Stimulated activated naive B cell treated with anti-CD40 and anti-IgM and Interleukin-4, amounts not matched to agents 10 μg/mL and 1 μg/mL and 100 μg/mL, for 72 hours (primary cell): ENCODE measurements around the gene GPATCH4.
"Not testable (repeated sequence)": the region's sequence is repeated elsewhere in the genome, so short reads cannot be mapped to it uniquely, and the experiment has no call there.

Experiments
- ATAC-seq, 2 donors: fragments of 150-1000 bp; cut with Tn5 transposase; replicated peaks; 2 replicates each; pipeline ENCODE4 v1.10.0; 2021; ENCODE audit warnings: moderate library complexity in 1 of 2
- DNase-seq: peaks from one replicate; pipeline ENCODE4 v3.0.0; 2021
- H3K27ac Mint-ChIP-seq: one replicate; pipeline ENCODE4 v1.8.0; 2022; ENCODE audit warnings: mild to moderate bottlenecking, mixed read lengths
- H3K27me3 Mint-ChIP-seq, 2 donors: one replicate each; pipeline ENCODE4 v1.8.0; 2022; ENCODE audit warnings: mixed read lengths in 2 of 2
- H3K36me3 Mint-ChIP-seq, 2 donors: one replicate each; pipeline ENCODE4 v1.8.0; 2022; ENCODE audit warnings: mixed read lengths in 2 of 2, mild to moderate bottlenecking in 1 of 2
- H3K4me1 Mint-ChIP-seq, 2 donors: one replicate each; pipeline ENCODE4 v1.8.0; 2022; ENCODE audit warnings: mixed read lengths in 2 of 2, mild to moderate bottlenecking in 1 of 2
- H3K4me3 Mint-ChIP-seq, 2 donors: one replicate each; pipeline ENCODE4 v1.8.0; 2022; ENCODE audit warnings: mild to moderate bottlenecking in 2 of 2, mixed read lengths in 2 of 2, moderate library complexity in 1 of 2
- H3K9me3 Mint-ChIP-seq, 2 donors: one replicate each; pipeline ENCODE4 v1.8.0; 2022; ENCODE audit warnings: mixed read lengths in 2 of 2, mild to moderate bottlenecking in 1 of 2

GPATCH4 gene

GRCh38 chr1:156619582-156619955, 18.3 kb upstream of the GPATCH4 start:
- no peak for ATAC-seq
- no peaks in the 10 kb centered on the region for H3K9me3 Mint-ChIP-seq
- no peak for DNase-seq
- H3K27ac Mint-ChIP-seq: no peak overlapping the region
- H3K27me3 Mint-ChIP-seq: peaks cover 57 to 81% of the 10 kb centered on the region in 2 donors
- H3K4me3 Mint-ChIP-seq: no peak overlapping the region
- H3K4me1 Mint-ChIP-seq: peaks cover 4 to 22% of the 10 kb centered on the region in 2 donors
- no peaks in the 10 kb centered on the region for H3K36me3 Mint-ChIP-seq

GRCh38 chr1:156618853-156619581, 17.7 kb upstream of the GPATCH4 start, which contains the start of gene HAPLN2:
HAPLN2 (plus strand) TSS chr1:156619415; CDS start chr1:156623491, 4,076 bp downstream.
- Mint-ChIP-seq H3K27me3 (peaks cover 53 to 80% of the 10 kb centered on the region in 2 donors), H3K27ac (no peak within 1 kb of the TSS), H3K36me3 (no peaks in the 10 kb centered on the region), H3K4me3 (no peak within 1 kb of the TSS), H3K9me3 (no peaks in the 10 kb centered on the region), H3K4me1 (peaks cover 2 to 16% of the 10 kb centered on the region in 2 donors)
- no peak for ATAC-seq
- no peak for DNase-seq

DNA sequence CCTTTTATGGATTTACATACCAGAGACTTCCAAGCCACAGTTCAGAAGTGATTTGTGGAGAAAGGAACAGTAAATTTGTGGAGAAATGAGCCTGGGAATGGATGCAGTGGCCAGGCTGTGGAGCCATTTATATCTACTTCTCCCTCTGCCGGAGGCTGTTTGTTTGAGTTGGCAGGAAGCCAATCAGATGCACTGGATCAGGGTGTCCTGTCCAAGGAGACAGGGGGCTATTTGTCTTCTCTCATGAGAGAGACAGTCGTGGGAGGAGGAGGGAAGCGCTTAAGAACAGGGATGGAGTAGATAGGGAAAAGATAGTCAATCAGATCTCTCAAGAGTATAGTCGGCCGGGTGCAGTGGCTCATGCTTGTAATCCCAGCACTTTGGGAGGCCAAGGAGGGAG, 15.2 kb upstream of the GPATCH4 start:
- no peak overlapping the region for H3K27ac Mint-ChIP-seq
- peaks cover 47 to 70% of the 10 kb centered on the region in 2 donors for H3K27me3 Mint-ChIP-seq
- ATAC-seq (no peak), DNase-seq (no peak)
- H3K9me3 Mint-ChIP-seq: no peaks in the 10 kb centered on the region
- H3K4me1 Mint-ChIP-seq: peaks cover 3 to 4% of the 10 kb centered on the region in 2 donors
- H3K4me3 Mint-ChIP-seq: no peak overlapping the region
- no peaks in the 10 kb centered on the region for H3K36me3 Mint-ChIP-seq

- ATAC-seq (no peak), DNase-seq (no peak)
- Mint-ChIP-seq H3K27ac (no peak overlapping the region), H3K4me1 (peaks cover 3 to 4% of the 10 kb centered on the region in 2 donors), H3K9me3 (no peaks in the 10 kb centered on the region), H3K36me3 (no peaks in the 10 kb centered on the region), H3K27me3 (peaks cover 43 to 65% of the 10 kb centered on the region in 2 donors), H3K4me3 (no peak overlapping the region)
Observed at GRCh38 chr1:156615946-156616345, 14.7 kb upstream of the GPATCH4 start.

DNA sequence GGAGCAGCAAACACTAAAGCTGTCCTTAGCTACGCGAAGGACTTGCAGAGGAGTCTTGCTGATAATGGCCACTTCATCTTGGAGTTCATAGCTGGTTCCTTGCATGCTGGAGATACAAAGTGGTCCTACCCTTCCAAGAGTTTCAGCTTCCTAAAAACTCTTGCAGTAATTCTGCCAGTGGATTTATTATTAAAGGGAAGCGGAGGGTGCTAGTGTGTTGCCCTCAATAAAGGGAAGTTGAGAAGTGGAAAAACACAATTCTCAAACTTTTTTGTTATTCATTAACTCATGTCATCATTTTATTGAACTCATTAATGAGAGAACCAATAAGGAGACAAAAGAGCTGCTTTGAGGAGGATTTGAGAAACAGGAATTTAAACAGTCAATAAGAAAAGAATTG, 11.4 kb upstream of the GPATCH4 start:
- Mint-ChIP-seq H3K9me3 (no peaks in the 10 kb centered on the region), H3K27me3 (peaks cover 29 to 43% of the 10 kb centered on the region in 2 donors)

DNA sequence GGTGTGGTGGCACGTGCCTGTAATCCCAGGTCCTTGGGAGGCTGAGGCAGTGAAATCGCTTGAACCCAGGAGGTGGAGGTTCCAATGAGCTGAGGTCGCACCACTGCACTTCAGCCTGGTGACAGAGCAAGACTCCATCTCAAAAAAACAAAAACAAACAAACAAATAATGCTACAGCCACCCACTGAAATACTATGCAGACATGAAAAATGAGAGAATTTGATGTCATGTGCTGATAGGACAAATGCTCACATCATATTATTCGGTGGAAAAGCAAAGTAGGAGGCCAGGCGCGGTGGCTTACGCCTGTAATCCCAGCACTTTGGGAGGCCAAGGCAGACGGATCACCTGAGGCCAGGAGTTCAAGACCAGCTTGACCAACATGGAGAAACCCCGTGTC, 8.8 kb upstream of the GPATCH4 start:
- Mint-ChIP-seq H3K4me1 (peaks cover 10 to 22% of the 10 kb centered on the region in 2 donors), H3K27me3 (peaks cover 17 to 26% of the 10 kb centered on the region in 2 donors)
- DNase-seq, H3K9me3 Mint-ChIP-seq, H3K27ac Mint-ChIP-seq, H3K36me3 Mint-ChIP-seq, H3K4me3 Mint-ChIP-seq, ATAC-seq: not testable (repeated sequence)

More for the DNA sequence above, 11.4 kb upstream of the GPATCH4 start:
- Mint-ChIP-seq H3K36me3 (no peaks in the 10 kb centered on the region), H3K4me3 (no peak overlapping the region), H3K27ac (no peak overlapping the region), H3K4me1 (peaks cover 5 to 19% of the 10 kb centered on the region in 2 donors)
- DNase-seq (no peak), ATAC-seq (no peak)

- no peaks in the 10 kb centered on the region for H3K36me3 Mint-ChIP-seq
- peak; percentile 66 to 70 for ATAC-seq
- H3K4me3 Mint-ChIP-seq: no peak overlapping the region
- H3K27ac Mint-ChIP-seq: no peak overlapping the region
- peaks cover 10 to 22% of the 10 kb centered on the region in 2 donors for H3K4me1 Mint-ChIP-seq
- H3K27me3 Mint-ChIP-seq: peaks cover 15 to 16% of the 10 kb centered on the region in 2 donors
- peak; percentile 32 for DNase-seq
- no peaks in the 10 kb centered on the region for H3K9me3 Mint-ChIP-seq
Observed at GRCh38 chr1:156608981-156609380, 7.7 kb upstream of the GPATCH4 start.

GRCh38 chr1:156608036-156608674, 6.9 kb upstream of the GPATCH4 start:
- Mint-ChIP-seq H3K4me3 (no peak overlapping the region), H3K4me1 (peaks cover 10 to 22% of the 10 kb centered on the region in 2 donors), H3K9me3 (no peaks in the 10 kb centered on the region), H3K27ac (no peak overlapping the region), H3K27me3 (peaks cover 11 to 15% of the 10 kb centered on the region in 2 donors), H3K36me3 (no peaks in the 10 kb centered on the region)
- ATAC-seq (peak; percentile 93 to 95), DNase-seq (peak; percentile 58)

GRCh38 chr1:156607344-156607743, 6.1 kb upstream of the GPATCH4 start:
- not testable (repeated sequence) for H3K4me3 Mint-ChIP-seq, H3K27ac Mint-ChIP-seq, H3K36me3 Mint-ChIP-seq, H3K27me3 Mint-ChIP-seq, H3K9me3 Mint-ChIP-seq, DNase-seq
- H3K4me1 Mint-ChIP-seq: peaks cover 8 to 29% of the 10 kb centered on the region in 2 donors
- peak; percentile 77 to 83 for ATAC-seq

- Mint-ChIP-seq H3K4me1 (peaks cover 17 to 33% of the 10 kb centered on the region in 2 donors), H3K4me3 (peak overlapping the region; percentile 53 to 90), H3K27me3 (no peaks in the 10 kb centered on the region), H3K36me3 (peaks cover 12 to 22% of the 10 kb centered on the region in 2 donors), H3K9me3 (no peaks in the 10 kb centered on the region), H3K27ac (no peak overlapping the region)
- ATAC-seq (no peak), DNase-seq (no peak)
Observed at GRCh38 chr1:156602557-156602993, 1.3 kb upstream of the GPATCH4 start.

DNA sequence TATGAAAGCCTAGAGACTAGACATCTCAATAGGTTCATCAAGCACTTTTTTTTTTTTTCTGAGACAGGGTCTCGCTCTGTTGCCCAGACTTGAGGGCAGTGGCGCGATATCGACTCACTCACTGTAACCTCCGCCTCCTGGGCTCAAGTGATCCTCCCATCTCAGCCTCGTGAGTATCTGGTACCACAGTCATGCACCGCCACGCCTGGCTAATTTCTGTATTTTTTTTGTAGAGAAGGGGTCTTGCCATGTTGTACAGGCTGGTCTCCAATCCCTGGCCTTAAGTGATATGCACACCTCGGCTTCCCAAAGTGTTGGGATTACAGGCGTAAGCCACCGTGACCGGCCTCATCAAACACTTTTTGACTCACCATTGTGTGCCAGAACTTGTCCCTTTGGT, 613 bp upstream of the GPATCH4 start:
- Mint-ChIP-seq H3K4me3 (peak overlapping the region; percentile 90 to 99), H3K9me3 (no peaks in the 10 kb centered on the region), H3K27me3 (no peaks in the 10 kb centered on the region), H3K27ac (peak overlapping the region; percentile 99), H3K4me1 (peaks cover 17 to 31% of the 10 kb centered on the region in 2 donors), H3K36me3 (peaks cover 16 to 27% of the 10 kb centered on the region in 2 donors)
- no peak for DNase-seq
- peak; percentile 38 to 64 for ATAC-seq

- Mint-ChIP-seq H3K27me3 (no peaks in the 10 kb centered on the region), H3K27ac (peak overlapping the region; percentile 99), H3K4me3 (peak overlapping the region; percentile 90 to 99), H3K36me3 (peaks cover 17 to 33% of the 10 kb centered on the region in 2 donors), H3K9me3 (no peaks in the 10 kb centered on the region), H3K4me1 (peaks cover 20 to 34% of the 10 kb centered on the region in 2 donors)
- DNase-seq: no peak
- peak in 1 of 2 donors; percentile 6 for ATAC-seq
Observed at GRCh38 chr1:156600733-156601121, 552 bp downstream of the GPATCH4 start.

DNA sequence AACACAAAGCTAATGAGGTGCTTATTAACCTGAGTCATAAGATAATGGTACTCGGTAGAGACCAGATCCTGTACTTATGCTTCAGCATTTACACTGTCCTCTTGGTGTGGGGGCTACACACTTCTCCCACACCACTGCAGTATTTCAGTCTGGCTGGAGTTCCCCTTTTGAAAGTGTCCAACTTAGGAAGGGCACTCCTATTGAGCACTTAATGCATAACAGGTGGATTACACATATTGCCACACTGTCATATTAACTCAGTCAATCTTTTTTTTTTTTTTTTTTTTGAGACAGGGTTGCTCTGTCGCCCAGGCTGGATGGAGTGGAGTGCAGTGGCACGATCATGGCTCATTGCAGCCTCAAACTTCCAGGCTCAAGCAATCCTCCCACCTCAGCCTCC, 1.5 kb downstream of the GPATCH4 start:
- peak overlapping the region; percentile 99 for H3K27ac Mint-ChIP-seq
- H3K9me3 Mint-ChIP-seq: no peaks in the 10 kb centered on the region
- peaks cover 20 to 42% of the 10 kb centered on the region in 2 donors for H3K36me3 Mint-ChIP-seq
- no peaks in the 10 kb centered on the region for H3K27me3 Mint-ChIP-seq
- peaks cover 28 to 40% of the 10 kb centered on the region in 2 donors for H3K4me1 Mint-ChIP-seq
- peak; percentile 70 to 79 for ATAC-seq
- DNase-seq: no peak
- peak overlapping the region; percentile 90 to 99 for H3K4me3 Mint-ChIP-seq

DNA sequence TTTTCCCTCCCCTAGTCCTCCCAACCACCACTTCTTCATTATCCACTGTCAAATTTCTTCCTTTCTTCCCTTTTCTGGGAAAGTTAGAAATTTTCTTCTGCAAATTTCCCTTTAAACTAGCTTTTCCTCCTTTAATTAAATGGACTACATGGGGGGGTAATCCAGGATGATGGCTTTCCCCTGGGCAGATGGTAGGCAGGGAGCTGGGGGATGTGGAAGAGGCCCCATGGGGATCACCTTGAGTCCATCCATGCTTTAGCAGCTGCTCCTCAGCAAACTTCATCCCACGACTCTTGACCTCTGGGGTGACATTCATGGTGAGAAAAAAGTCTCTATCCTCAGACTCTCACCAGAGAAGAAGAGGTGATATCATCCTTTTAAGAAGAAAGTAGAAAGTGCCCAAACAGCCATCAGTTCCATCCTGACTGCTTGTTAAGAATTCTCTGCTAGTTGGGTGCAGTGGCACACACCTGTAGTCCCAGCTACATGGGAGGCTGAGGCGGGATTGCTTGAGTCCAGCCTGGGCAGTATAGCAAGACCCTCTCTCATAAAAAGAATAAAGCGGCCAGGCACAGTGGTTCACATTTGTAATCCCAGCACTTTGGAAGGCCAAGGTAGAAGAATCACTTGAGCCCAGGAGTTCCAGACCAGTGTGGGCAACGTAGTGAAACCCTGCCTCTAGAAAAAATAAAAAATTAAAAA, 2.4 kb downstream of the GPATCH4 start:
- DNase-seq (no peak), ATAC-seq (no peak)
- Mint-ChIP-seq H3K9me3 (no peaks in the 10 kb centered on the region), H3K4me1 (peaks cover 29 to 43% of the 10 kb centered on the region in 2 donors), H3K4me3 (no peak overlapping the region), H3K27me3 (no peaks in the 10 kb centered on the region), H3K36me3 (peaks cover 20 to 43% of the 10 kb centered on the region in 2 donors), H3K27ac (peak overlapping the region; percentile 70)
